ENCODE results near the gene H2AZ2. TPM values are rescaled to one million over a fixed set of nuclear protein-coding genes. Genes with fewer than 3 reads are reported as not detected.
"Not testable (repeated sequence)": the region's sequence is repeated elsewhere in the genome, so short reads cannot be mapped to it uniquely, and the experiment has no call there.

Gene H2AZ2
- total RNA-seq, 2 donors from 2014 or later = 166 to 242 TPM

DNA sequence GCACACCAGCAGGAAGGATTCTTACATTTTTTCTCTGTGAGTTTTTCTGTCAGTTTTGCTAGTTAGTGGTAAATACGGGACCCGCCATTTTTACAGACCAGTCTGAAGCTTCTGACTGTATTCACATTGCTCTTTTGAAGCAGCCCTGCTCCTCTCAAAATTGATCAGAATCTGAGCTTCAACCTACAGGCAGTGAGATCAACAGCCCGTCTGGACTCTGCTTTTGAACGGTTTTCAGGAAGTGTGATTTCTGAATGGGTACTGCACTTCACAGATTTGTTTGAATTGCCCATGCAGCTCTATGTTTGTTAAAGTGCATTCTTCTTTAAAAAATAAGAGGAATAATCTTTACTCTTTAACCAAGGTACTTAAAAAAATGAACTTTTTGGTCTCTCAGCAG is 28.5 kb upstream of the H2AZ2 start:
- no peaks in the 10 kb centered on the region for H3K27me3 ChIP-seq
- peaks cover 3% of the 10 kb centered on the region for H3K4me1 ChIP-seq
- no peaks in the 10 kb centered on the region for H3K36me3 ChIP-seq
- no peaks in the 10 kb centered on the region for H3K9me3 ChIP-seq
- TF ChIP-seq, protein P1, sequence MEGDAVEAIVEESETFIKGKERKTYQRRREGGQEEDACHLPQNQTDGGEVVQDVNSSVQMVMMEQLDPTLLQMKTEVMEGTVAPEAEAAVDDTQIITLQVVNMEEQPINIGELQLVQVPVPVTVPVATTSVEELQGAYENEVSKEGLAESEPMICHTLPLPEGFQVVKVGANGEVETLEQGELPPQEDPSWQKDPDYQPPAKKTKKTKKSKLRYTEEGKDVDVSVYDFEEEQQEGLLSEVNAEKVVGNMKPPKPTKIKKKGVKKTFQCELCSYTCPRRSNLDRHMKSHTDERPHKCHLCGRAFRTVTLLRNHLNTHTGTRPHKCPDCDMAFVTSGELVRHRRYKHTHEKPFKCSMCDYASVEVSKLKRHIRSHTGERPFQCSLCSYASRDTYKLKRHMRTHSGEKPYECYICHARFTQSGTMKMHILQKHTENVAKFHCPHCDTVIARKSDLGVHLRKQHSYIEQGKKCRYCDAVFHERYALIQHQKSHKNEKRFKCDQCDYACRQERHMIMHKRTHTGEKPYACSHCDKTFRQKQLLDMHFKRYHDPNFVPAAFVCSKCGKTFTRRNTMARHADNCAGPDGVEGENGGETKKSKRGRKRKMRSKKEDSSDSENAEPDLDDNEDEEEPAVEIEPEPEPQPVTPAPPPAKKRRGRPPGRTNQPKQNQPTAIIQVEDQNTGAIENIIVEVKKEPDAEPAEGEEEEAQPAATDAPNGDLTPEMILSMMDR (IDR thresholded peaks at IDR 0.05) = no peak
- DNase-seq = no peak
- H3K27ac ChIP-seq = no peak overlapping the region
- intact Hi-C loops (cut with DNase I) = no loop called here
- no peak overlapping the region for H3K9ac ChIP-seq (ENCODE audit: low read depth in 2 of 2, low read length in 2 of 2)
- H3K4me3 ChIP-seq = no peak overlapping the region

DNA sequence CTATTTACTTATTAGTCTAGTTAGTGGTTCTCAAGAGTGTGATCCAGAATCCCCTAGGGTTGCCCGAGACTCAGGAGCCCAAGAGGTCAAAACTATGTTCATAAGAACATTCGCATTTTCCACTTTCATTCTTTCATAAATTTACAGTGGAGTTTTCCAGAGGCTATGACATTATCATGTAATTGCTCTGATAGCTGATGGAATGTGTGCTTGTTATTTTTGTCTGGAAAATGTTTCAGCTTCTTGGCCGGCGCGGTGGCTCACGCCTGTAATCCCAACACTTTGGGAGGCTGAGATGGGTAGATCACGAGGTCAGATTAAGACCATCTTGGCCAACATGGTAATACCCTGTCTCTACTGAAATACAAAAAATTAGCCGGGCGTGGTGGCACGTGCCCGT is 27.4 kb upstream of the H2AZ2 start:
- H3K4me1 ChIP-seq = no peaks in the 10 kb centered on the region
- H3K36me3 ChIP-seq = no peaks in the 10 kb centered on the region
- no peaks in the 10 kb centered on the region for H3K9me3 ChIP-seq
- H3K9ac ChIP-seq (ENCODE audit: low read depth in 2 of 2, low read length in 2 of 2) = no peak overlapping the region
- no peak overlapping the region for H3K27ac ChIP-seq
- H3K27me3 ChIP-seq = no peaks in the 10 kb centered on the region
- DNase-seq = no peak
- intact Hi-C loops (cut with DNase I) = no loop called here
- no peak overlapping the region for H3K4me3 ChIP-seq
- TF ChIP-seq, protein P1 (IDR thresholded peaks at IDR 0.05) = no peak

DNA sequence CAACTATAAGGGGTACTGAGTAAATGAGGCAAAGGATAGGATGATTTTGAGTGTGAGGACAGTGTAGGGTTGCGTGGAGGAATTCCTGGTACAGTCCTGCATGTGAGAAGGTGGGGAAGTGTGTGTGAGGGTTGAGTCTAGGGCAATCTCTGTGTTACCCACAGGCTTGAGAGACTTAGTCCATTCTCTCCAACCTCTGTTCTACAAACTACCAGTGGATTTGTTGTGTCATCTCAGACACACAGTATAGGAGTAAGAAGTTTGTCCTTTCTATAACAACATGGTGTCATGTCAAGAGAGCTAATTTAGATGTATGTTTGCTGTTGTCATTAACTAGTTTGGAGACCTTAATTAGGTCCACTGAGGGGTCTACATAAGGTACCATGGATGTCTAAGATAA is 24.9 kb upstream of the H2AZ2 start:
- no peak overlapping the region for H3K9ac ChIP-seq (ENCODE audit: low read depth in 2 of 2, low read length in 2 of 2)
- H3K36me3 ChIP-seq = no peaks in the 10 kb centered on the region
- intact Hi-C loops (cut with DNase I) = no loop called here
- no peak overlapping the region for H3K4me3 ChIP-seq
- TF ChIP-seq, protein P1 (IDR thresholded peaks at IDR 0.05) = no peak
- no peaks in the 10 kb centered on the region for H3K4me1 ChIP-seq
- no peaks in the 10 kb centered on the region for H3K9me3 ChIP-seq
- no peaks in the 10 kb centered on the region for H3K27me3 ChIP-seq
- no peak overlapping the region for H3K27ac ChIP-seq
- DNase-seq = no peak

DNA sequence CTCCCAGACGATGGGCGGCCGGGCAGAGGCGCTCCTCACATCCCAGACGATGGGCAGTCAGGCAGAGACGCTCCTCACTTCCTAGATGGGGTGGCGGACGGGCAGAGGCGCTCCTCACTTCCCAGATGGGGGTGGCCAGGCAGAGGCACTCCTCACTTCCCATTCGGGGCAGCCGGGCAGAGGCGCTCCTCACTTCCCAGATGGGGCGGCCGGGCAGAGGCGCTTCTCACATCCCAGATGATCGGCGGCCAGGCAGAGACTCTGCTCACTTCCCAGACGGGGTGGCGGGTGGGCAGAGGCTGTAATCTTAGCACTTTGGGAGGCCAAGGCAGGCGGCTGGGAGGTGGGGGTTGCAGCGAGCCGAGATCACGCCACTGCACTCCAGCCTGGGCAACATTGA is 24.0 kb upstream of the H2AZ2 start:
- DNase-seq, H3K4me3 ChIP-seq, H3K27ac ChIP-seq: not testable (repeated sequence)

DNA sequence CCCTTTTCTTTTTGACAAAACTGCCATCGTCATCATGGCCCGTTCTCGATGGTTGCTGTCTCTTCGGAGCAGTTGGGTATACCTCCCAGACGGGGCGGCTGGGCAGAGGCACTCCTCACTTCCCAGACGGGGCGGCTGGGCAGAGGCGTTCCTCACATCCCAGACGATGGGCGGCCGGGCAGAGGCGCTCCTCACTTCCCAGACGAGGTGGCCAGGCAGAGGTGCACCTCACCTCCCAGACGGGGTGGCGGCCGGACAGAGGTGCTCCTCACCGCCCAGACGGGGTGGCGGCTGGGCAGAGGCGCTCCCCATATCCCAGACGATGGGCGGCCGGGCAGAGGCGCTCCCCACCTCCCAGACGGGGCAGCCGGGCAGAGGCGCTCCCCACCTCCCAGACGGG is 22.9 kb upstream of the H2AZ2 start:
- H3K9ac ChIP-seq (ENCODE audit: low read depth in 2 of 2, low read length in 2 of 2); intact Hi-C loops (cut with DNase I); DNase-seq; H3K27ac ChIP-seq; H3K27me3 ChIP-seq; H3K4me3 ChIP-seq; H3K9me3 ChIP-seq; H3K4me1 ChIP-seq; H3K36me3 ChIP-seq: not testable (repeated sequence)

More for the DNA sequence above, 24.0 kb upstream of the H2AZ2 start:
- H3K4me1 ChIP-seq; H3K27me3 ChIP-seq; H3K36me3 ChIP-seq; intact Hi-C loops (cut with DNase I); H3K9me3 ChIP-seq; H3K9ac ChIP-seq (ENCODE audit: low read depth in 2 of 2, low read length in 2 of 2): not testable (repeated sequence)

DNA sequence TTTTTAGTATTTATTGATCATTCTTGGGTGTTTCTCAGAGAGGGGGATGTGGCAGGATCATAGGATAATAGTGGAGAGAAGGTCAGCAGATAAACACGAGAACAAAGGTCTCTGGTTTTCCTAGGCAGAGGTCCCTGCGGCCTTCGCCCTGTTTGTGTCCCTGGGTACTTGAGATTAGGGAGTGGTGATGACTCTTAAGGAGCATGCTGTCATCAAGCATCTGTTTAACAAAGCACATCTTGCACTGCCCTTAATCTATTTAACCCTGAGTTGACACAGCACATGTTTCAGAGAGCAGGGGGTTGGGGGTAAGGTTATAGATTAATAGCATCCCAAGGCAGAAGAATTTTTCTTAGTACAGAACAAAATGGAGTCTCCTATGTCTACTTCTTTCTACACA is 22.4 kb upstream of the H2AZ2 start:
- H3K27me3 ChIP-seq; H3K4me3 ChIP-seq; H3K9ac ChIP-seq (ENCODE audit: low read depth in 2 of 2, low read length in 2 of 2); DNase-seq; intact Hi-C loops (cut with DNase I); H3K9me3 ChIP-seq; H3K4me1 ChIP-seq; H3K36me3 ChIP-seq; H3K27ac ChIP-seq: not testable (repeated sequence)

DNA sequence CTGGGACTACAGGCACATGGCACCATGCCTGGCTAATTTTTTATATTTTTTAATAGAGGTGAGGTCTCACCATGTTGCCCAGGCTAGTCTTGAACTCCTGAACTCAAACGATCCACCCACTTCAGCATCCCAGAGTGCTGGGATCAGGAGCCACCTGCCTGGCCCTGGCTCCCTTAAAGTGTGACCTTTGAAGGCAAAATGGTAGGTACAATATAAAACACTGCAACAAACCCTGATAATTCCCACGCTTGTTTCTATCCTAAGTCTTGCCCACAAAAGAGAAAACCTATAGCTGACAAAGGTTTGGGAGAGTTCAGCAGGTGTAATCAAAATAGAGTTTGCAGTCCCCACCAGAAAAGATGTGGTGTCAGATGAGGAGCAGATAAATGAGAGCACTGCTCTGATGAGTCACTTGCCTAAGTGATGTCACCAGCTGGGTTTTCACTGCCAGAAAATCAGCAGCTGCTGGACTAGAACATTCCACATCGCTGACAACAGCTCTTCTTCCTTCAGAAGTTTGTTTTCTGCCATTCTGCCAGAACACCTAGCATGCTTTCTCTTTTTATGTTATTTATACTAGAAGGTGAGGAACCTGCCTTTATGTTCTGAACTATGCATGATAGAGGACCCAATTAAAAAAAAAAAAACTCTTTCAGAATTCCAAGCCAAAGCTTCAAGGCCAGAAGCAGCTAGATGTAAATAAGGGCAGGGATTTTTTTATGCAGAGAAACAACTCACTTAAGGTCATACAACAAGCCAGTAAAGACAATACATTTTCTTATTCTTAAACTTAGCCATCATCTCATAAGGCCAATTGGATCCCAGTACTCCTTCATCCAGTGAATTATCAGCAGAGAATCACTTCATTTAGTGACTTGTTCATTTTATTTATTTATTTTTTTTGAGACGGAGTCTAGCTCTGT is 19.4 kb upstream of the H2AZ2 start:
- Histone ChIP-seq H3K27me3 (no peaks in the 10 kb centered on the region), H3K4me1 (no peaks in the 10 kb centered on the region), H3K36me3 (no peaks in the 10 kb centered on the region), H3K9me3 (no peaks in the 10 kb centered on the region), H3K27ac (no peak overlapping the region), H3K9ac (ENCODE audit: low read depth in 2 of 2, low read length in 2 of 2) (no peak overlapping the region), H3K4me3 (no peak overlapping the region)
- intact Hi-C loops (cut with DNase I) = no loop called here
- no peak for DNase-seq
- TF ChIP-seq, protein P1 (IDR thresholded peaks at IDR 0.05) = no peak

DNA sequence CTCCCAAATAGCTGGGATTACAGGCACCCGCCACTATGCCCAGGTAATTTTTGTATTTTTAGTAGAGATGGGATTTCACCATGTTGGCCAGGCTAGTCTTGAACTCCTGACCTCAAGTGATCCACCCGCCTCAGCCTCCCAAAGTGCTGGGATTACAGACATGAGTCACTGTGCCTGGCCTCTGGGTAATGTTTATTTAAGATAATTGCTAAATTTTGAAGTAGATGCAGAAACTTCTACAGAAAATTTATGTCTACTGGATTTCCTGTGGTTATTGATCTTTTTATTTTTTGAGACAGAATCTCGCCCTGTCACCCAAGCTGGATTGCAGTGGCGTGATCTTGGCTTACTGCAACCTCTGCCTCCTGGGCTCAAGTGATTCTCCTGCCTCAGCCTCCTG is 14.1 kb upstream of the H2AZ2 start:
- intact Hi-C loops (cut with DNase I); H3K36me3 ChIP-seq; H3K27me3 ChIP-seq; H3K4me1 ChIP-seq; H3K9ac ChIP-seq (ENCODE audit: low read depth in 2 of 2, low read length in 2 of 2); H3K27ac ChIP-seq; H3K9me3 ChIP-seq; DNase-seq; H3K4me3 ChIP-seq: not testable (repeated sequence)

Data from colonic mucosa (tissue), 4 donors.